Transverse colon (tissue), 3 donors: ENCODE measurements around the gene HARBI1.

Experiments used
- EP300 ChIP-seq: sonication (generic); formaldehyde crosslinking; IDR thresholded peaks from one replicate; pipeline ENCODE4 v1.6.1; 2017; ENCODE audit warnings: antibody characterized with exemption, low read depth
- TF ChIP-seq, protein P1 (sequence below), 5 experiments: fragments of 200-600 bp in 3 of 5; fragments of 450-650 bp in 2 of 5; sonication (generic) in 3 of 5; IDR thresholded peaks; 1 replicate in 2 of 5; 2 replicates in 3 of 5; pipeline ENCODE4 v1.5.1; 2016 to 2017; ENCODE audit warnings: antibody characterized with exemption in 5 of 5, inconsistent platforms in 3 of 5, mild to moderate bottlenecking in 2 of 5, moderate library complexity in 1 of 5

DNA sequence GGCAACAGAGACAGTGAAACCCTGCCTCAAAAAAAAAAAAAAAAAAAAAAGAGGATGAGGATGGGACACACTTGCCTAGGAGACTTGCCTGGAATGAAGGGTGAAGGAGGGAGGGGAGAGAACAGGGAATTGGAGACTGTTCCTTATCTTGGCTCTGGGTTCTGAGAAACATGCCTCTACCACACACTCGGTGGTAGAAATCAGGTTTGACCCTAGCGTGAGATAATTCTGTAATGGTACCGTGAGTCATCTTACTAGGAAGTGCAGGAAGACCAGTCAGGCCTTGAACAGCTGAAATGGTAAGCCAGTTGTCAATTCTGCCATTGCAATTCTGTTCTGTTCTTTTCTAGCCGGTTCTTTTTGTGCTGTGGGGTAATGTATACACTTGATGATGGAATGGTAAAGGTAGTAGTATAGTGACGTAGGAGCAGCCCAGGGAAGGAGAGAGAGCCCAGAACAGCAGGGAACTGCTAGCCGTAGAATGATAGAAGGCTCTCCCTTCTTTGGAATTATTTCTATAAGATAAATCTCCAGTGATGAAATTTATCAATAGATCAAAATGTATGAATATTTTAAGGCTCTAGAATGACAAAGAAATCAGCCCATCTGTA, 19.3 kb downstream of the HARBI1 start:
- TF ChIP-seq, protein P1, sequence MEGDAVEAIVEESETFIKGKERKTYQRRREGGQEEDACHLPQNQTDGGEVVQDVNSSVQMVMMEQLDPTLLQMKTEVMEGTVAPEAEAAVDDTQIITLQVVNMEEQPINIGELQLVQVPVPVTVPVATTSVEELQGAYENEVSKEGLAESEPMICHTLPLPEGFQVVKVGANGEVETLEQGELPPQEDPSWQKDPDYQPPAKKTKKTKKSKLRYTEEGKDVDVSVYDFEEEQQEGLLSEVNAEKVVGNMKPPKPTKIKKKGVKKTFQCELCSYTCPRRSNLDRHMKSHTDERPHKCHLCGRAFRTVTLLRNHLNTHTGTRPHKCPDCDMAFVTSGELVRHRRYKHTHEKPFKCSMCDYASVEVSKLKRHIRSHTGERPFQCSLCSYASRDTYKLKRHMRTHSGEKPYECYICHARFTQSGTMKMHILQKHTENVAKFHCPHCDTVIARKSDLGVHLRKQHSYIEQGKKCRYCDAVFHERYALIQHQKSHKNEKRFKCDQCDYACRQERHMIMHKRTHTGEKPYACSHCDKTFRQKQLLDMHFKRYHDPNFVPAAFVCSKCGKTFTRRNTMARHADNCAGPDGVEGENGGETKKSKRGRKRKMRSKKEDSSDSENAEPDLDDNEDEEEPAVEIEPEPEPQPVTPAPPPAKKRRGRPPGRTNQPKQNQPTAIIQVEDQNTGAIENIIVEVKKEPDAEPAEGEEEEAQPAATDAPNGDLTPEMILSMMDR (IDR thresholded peaks at IDR 0.05) = no peak
- TF ChIP-seq EP300 = no peak
